PFSK-1 (cell line): ENCODE results near the gene BZW2.

Source experiments
- POLR2AphosphoS5 ChIP-seq: IDR thresholded peaks from 2 replicates; pipeline ENCODE4 v1.6.1; 2012; ENCODE audit warnings: low read depth, mild to moderate bottlenecking, control low read depth, low read length, moderate library complexity
- SIN3A ChIP-seq: IDR thresholded peaks from 2 replicates; pipeline ENCODE4 v1.6.1; 2012; ENCODE audit warnings: mild to moderate bottlenecking, low read length, moderate library complexity, borderline replicate concordance; ENCODE audit not compliant: insufficient read depth
- TF ChIP-seq, protein P1 (sequence below), 2 experiments: IDR thresholded peaks; 2 replicates each; pipeline versions ENCODE4 v1.6.1 to v1.8.0; 2011 to 2012; ENCODE audit warnings: low read depth in 2 of 2, low read length in 2 of 2, control low read depth in 1 of 2, inconsistent platforms in 1 of 2, mild to moderate bottlenecking in 1 of 2, moderate library complexity in 1 of 2; ENCODE audit not compliant: insufficient read depth in 1 of 2

GRCh38 chr7:16604054-16604453 is 41.9 kb upstream of the BZW2 start:
- TF ChIP-seq POLR2AphosphoS5 (no peak), SIN3A (no peak)
- TF ChIP-seq, protein P1, sequence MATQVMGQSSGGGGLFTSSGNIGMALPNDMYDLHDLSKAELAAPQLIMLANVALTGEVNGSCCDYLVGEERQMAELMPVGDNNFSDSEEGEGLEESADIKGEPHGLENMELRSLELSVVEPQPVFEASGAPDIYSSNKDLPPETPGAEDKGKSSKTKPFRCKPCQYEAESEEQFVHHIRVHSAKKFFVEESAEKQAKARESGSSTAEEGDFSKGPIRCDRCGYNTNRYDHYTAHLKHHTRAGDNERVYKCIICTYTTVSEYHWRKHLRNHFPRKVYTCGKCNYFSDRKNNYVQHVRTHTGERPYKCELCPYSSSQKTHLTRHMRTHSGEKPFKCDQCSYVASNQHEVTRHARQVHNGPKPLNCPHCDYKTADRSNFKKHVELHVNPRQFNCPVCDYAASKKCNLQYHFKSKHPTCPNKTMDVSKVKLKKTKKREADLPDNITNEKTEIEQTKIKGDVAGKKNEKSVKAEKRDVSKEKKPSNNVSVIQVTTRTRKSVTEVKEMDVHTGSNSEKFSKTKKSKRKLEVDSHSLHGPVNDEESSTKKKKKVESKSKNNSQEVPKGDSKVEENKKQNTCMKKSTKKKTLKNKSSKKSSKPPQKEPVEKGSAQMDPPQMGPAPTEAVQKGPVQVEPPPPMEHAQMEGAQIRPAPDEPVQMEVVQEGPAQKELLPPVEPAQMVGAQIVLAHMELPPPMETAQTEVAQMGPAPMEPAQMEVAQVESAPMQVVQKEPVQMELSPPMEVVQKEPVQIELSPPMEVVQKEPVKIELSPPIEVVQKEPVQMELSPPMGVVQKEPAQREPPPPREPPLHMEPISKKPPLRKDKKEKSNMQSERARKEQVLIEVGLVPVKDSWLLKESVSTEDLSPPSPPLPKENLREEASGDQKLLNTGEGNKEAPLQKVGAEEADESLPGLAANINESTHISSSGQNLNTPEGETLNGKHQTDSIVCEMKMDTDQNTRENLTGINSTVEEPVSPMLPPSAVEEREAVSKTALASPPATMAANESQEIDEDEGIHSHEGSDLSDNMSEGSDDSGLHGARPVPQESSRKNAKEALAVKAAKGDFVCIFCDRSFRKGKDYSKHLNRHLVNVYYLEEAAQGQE (IDR thresholded peaks at IDR 0.05; ENCODE audit: insufficient read depth in 1 of 2, low read depth in 2 of 2, low read length in 2 of 2) = no peak
